Breast epithelium (tissue), 4 donors: ENCODE measurements around the gene PRG3. TPM values are rescaled to one million over a fixed set of nuclear protein-coding genes. Genes with fewer than 3 reads are reported as not detected.

Experiments used
- DNase-seq, 2 donors: peaks; one replicate each; pipeline ENCODE4 v3.0.0-alpha.2; 2019; ENCODE audit warnings: low spot score in 2 of 2
- H3K27ac ChIP-seq, 2 donors: fragments of 200-600 bp; sonication (generic) in 1 of 2; one replicate each; pipeline ENCODE4 v1.5.1; 2016 to 2019; ENCODE audit warnings: mild to moderate bottlenecking in 1 of 2
- H3K27me3 ChIP-seq, 2 donors: fragments of 200-600 bp; sonication (generic) in 1 of 2; one replicate each; pipeline versions ENCODE4 v1.5.1 to v1.6.0; 2017 to 2019; ENCODE audit warnings: control low read depth in 1 of 2, mild to moderate bottlenecking in 1 of 2
- H3K36me3 ChIP-seq: fragments of 200-600 bp; one replicate; pipeline ENCODE4 v1.5.1; 2019
- H3K4me1 ChIP-seq, 2 donors: fragments of 200-600 bp; sonication (generic); one replicate each; pipeline ENCODE4 v1.5.1; 2016 to 2019; ENCODE audit warnings: control low read depth in 1 of 2
- H3K4me3 ChIP-seq, 3 donors: fragments of 200-600 bp; sonication (generic); 1 replicate in 2 of 3; 2 replicates in 1 of 3; pipeline ENCODE4 v1.5.1; 2016 to 2019; ENCODE audit warnings: mild to moderate bottlenecking in 3 of 3, moderate library complexity in 2 of 3
- H3K9me3 ChIP-seq, 2 donors: fragments of 200-600 bp; sonication (generic) in 1 of 2; one replicate each; pipeline ENCODE4 v1.5.1; 2016 to 2019; ENCODE audit warnings: control low read depth in 1 of 2
- CTCF ChIP-seq, 3 donors: fragments of 450-650 bp; IDR thresholded peaks; one replicate each; pipeline ENCODE4 v1.5.1; 2016 to 2017; ENCODE audit warnings: antibody characterized with exemption in 3 of 3, mild to moderate bottlenecking in 3 of 3, moderate library complexity in 3 of 3
- POLR2A ChIP-seq: fragments of 450-650 bp; IDR thresholded peaks from one replicate; pipeline ENCODE4 v1.6.1; 2016; ENCODE audit warnings: antibody characterized with exemption, mild to moderate bottlenecking, moderate library complexity
- POLR2AphosphoS5 ChIP-seq, 3 donors: sonication (generic); formaldehyde crosslinking; IDR thresholded peaks; one replicate each; pipeline ENCODE4 v1.6.1; 2017; ENCODE audit warnings: antibody characterized with exemption in 3 of 3
- intact Hi-C: fragments of 100-400 bp; cut with DNase I; formaldehyde crosslinking; loops from one replicate; pipeline ENCODE4 v1.15.1; 2023; ENCODE audit warnings: low total_unique reads
- total RNA-seq, 3 donors: library from RNA; depleted of rRNA; stranded (reverse); fragments of >200 nt; gene quantifications; one replicate each; pipeline ENCODE4 v1.1.0, GENCODE V29; 2016

PRG3 gene
- total RNA-seq, 3 donors from 2014 or later, result not detected

- no peak for DNase-seq
- no peak for TF ChIP-seq POLR2A
- no peak for TF ChIP-seq POLR2AphosphoS5 (IDR thresholded peaks at IDR 0.05)
- no peak for TF ChIP-seq CTCF (IDR thresholded peaks at IDR 0.05)
- Histone ChIP-seq H3K9me3 (no peaks in the 10 kb centered on the region), H3K27ac (no peak overlapping the region), H3K4me3 (no peak overlapping the region), H3K4me1 (no peaks in the 10 kb centered on the region), H3K36me3 (no peaks in the 10 kb centered on the region), H3K27me3 (no peaks in the 10 kb centered on the region)
- intact Hi-C loops, result loop anchor here (10.0 kb wide), 1 partner anchor 1734 kb away; the partner anchor contains the start of gene OR4C6
These were observed 18.3 kb upstream of the PRG3 start for GRCh38 chr11:57399221-57399620.

GRCh38 chr11:57397394-57397990 lies 16.5 kb upstream of the PRG3 start:
- no peak overlapping the region for H3K4me3 ChIP-seq
- TF ChIP-seq POLR2AphosphoS5 (IDR thresholded peaks at IDR 0.05) (no peak), CTCF (IDR thresholded peaks at IDR 0.05) (no peak), POLR2A (no peak)
- H3K4me1 ChIP-seq, result no peaks in the 10 kb centered on the region
- no peaks in the 10 kb centered on the region for H3K27me3 ChIP-seq
- no peaks in the 10 kb centered on the region for H3K36me3 ChIP-seq
- no peak for DNase-seq
- H3K9me3 ChIP-seq, result no peaks in the 10 kb centered on the region
- intact Hi-C loops, result loop anchor here (10.0 kb wide), 1 partner anchor 1733 kb away; the partner anchor contains the start of gene OR4C6
- H3K27ac ChIP-seq, result no peak overlapping the region

- Histone ChIP-seq H3K27ac (no peak overlapping the region), H3K9me3 (no peaks in the 10 kb centered on the region), H3K27me3 (no peaks in the 10 kb centered on the region), H3K4me3 (no peak overlapping the region), H3K36me3 (no peaks in the 10 kb centered on the region), H3K4me1 (no peaks in the 10 kb centered on the region)
- TF ChIP-seq POLR2A (no peak), POLR2AphosphoS5 (IDR thresholded peaks at IDR 0.05) (no peak), CTCF (IDR thresholded peaks at IDR 0.05) (no peak)
- DNase-seq, result no peak
- intact Hi-C loops, result loop anchor here (10.0 kb wide), 1 partner anchor 1732 kb away; the partner anchor contains the start of gene OR4C6
These were observed 15.8 kb upstream of the PRG3 start for GRCh38 chr11:57396744-57397143.

- H3K27ac ChIP-seq, result no peak overlapping the region
- H3K36me3 ChIP-seq, result no peaks in the 10 kb centered on the region
- H3K27me3 ChIP-seq, result no peaks in the 10 kb centered on the region
- intact Hi-C loops, result loop anchor here (10.0 kb wide), 1 partner anchor 1731 kb away; the partner anchor contains the start of gene OR4C6
- no peak for TF ChIP-seq POLR2A
- TF ChIP-seq CTCF (IDR thresholded peaks at IDR 0.05), result no peak
- DNase-seq, result no peak
- no peaks in the 10 kb centered on the region for H3K9me3 ChIP-seq
- H3K4me3 ChIP-seq, result no peak overlapping the region
- H3K4me1 ChIP-seq, result no peaks in the 10 kb centered on the region
These were observed 15.1 kb upstream of the PRG3 start for GRCh38 chr11:57395905-57396623.
